Measurements from ENCODE around the gene RAPGEF2.
"Not testable (repeated sequence)": the region's sequence is repeated elsewhere in the genome, so short reads cannot be mapped to it uniquely, and the experiment has no call there.

RAPGEF2 gene

DNA sequence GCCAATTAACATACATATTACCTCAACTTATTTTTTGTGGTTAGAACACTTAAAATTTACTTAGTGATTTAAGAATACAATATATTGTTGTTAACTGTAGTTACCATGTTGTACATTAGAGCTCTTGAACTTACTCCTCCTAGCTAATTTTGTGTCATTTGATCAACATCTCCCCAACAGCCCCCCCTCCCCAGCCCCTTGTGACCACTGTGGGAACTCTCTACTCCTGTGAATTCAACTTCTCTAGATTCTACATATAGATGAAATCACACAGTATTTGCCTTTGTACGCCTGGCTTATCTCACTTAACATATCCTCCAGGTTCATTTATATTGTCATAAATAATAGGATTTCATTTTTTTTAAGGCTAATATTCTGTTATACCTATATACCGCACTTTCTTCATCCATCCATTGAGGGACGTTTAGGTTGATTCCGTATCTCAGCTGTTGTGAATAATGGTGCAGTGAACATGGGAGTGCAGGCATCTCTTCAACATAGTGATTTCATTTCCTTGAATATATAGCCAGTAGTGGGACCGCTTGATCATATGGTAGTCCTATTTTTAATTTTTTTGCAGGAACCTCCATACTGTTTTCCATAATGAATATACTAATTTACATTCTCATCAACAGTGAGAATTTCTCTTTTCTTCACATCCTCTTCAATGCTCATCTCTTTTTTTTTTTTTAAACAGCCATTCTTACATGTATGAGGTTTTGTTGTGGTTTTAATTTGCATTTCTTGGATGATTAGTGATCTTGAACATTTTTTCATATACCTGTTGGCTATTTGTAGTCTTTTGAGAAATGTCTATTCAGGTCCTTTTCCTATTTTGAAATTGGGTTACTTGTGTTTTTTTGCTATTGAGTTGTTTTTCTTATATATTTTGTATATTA is 66.8 kb downstream of the RAPGEF2 start:
- DNase-seq, result no peak

DNA sequence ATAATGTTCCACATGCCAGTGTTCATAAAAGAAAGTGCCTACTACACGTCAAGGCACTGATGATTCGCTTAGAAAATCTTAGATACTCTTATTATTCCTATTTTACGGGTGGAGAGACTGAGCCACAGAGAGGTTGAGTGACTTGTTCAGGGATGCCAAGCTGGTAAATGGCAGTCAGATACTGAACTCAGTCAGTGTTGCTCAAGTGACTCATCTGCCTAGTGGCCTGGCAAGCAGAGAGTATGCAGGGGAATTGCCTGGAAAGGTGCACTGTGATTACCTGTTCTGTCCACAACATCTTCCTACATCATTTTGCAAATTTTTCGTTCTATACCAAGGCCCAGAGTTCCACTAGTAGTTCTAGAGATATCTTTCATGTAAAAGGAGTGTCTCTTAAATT is 68.4 kb downstream of the RAPGEF2 start:
- no peak for DNase-seq

DNA sequence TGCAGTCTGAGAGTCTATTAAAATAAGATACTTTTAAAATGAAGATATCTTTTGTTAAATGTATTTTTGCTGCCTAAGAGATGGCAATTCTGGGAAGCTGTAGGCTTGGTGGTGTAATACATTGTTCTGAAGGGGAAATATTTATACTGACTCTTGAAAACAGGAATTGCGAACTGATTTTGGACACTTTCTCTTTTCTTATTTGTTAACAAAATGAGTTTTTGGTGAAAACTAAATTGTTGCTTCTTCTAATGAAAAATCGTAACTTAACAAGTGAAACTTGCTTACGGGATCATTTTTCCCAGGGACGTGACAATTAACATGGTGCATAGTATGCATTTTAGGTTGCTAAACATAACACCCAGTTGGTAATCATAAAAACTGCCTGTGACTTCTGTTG is 71.0 kb downstream of the RAPGEF2 start:
- no peak for DNase-seq

DNA sequence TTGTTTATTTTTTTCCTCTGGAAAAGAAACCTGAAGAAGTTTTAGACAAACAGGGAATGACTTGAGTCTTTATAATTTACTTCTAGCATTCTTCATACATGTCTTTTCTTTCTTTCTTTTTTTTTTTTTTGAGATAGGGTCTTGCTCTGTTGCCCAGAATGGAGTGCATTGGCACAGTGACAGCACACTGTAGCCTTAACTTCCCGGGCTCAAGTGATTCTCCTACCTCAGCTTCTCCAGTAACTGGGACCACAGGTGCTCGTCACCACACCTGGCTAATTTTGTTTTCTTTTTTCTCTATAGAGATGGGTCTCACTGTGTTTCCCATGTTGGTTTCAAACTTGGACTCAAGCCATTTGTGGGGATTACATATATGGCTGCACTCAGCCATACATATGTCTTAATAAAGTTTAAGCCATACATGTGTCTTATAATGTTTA is 71.8 kb downstream of the RAPGEF2 start:
- DNase-seq, result no peak

DNA sequence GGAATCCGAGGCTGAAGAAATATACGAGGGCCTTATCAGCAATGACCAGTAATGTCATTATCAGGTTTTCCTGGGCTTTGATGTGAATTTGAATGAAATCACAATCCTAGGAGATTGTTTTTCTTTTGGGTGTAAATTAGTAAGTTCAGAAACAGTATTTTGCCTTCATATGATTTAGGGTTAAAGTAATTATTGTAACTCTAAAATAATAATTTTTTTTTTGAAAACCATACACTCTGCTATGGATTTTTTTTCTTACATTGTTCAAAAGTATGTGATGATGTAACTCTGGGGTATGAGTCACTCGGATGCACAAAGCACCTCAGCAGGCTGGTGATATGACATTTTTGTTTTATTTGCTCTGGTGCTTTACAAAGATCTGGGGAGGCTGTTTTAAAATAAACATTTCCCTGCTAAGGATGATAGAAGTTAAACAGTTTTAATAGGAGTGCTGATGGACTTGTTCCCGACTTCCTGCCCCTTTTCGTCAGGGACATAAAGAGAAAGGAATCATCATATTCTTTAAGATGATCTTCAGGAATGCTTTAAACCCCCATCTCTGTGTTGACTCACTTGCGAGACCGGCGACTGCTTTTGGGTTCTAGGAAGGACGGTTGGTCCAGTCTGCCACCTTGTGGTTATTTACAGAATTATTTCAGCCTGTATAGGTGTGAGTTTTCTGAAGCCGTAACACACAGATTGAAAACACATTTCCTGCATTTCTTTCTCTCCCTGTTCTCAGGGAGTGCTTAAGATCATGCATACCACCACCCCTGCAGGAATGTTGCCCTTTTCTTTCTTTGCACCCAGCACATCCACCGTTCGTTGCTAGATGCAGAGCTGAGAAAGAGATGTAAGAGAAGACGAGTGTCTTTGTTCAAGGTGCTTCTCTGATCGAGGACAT is 72.5 kb downstream of the RAPGEF2 start:
- no peak for DNase-seq

DNA sequence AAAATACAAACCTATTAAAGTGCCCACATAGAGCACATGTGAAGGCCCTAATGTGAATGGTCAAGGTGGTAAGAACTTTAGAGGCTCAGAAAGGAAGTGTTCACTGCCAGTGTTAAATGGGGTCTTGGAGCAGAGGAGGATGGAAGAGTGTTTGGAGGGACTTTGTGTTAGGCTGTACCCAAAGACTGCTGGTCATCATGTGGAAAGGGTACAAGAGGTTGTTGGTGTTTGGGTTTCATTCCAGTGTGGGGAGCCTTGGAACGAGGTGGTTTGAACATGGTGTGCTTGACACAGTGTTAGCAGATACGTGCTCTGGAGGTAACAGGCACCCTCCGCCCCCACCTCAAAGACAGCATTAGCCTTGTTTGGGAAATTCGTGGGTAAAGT is 73.1 kb downstream of the RAPGEF2 start:
- DNase-seq, result no peak

DNA sequence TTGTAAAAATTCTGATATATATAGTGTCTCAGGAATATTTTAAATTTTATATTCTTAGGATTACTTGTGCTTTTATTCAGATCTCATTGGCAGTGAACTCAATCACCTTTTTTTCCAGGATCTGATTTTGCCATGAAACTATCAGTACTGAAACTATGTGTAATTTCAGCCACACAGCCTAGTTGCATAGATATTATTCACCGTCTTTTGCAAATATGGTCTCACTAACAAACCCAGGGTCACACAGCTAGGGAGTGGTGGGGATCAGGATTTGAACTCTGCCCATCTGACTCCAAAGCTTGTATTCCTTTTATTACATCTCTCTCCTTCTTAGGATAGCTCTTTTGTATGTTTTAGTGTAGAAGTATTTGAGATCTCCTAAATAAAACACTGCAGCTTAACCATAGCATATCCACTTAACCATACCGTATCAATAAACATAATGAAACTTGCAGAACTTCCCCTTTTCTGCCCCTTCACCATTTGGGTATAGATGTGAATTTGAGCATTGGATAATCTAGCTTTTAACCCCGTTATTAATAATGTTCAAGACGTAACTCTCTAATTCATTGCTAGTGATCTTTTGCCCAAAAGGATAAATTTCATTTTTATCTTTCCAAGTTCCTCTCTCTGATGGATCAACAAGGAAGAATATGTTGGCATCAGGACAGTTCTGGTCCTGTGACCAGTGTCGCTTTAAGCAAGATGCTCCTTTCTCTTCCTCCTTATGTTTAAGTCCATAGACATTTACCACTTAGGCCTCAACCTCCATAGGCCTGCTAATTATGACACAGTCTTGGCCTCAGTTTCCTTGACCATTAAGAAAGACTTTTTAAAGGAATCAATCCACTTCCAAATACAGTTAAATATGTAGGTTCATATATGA is 74.6 kb downstream of the RAPGEF2 start:
- DNase-seq, result no peak

DNA sequence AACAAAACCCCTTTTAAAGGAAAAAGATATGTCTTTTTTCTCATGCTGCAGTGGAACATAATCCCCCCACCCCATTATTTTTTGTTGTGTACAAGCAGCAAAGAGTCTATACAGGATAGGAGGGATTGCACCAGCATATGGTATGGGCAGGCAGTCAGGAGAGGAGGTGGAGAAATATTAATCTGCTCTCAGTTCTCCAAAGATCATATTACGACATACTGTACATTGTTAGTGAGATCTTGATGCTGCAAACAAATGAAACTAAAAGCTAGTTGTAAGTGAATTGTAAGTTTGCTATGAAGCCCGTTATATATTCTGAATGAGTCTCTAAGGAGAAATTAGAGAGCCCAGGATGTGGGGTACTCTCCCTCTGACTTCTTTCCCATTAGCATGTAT is 75.3 kb downstream of the RAPGEF2 start:
- no peak for DNase-seq

DNA sequence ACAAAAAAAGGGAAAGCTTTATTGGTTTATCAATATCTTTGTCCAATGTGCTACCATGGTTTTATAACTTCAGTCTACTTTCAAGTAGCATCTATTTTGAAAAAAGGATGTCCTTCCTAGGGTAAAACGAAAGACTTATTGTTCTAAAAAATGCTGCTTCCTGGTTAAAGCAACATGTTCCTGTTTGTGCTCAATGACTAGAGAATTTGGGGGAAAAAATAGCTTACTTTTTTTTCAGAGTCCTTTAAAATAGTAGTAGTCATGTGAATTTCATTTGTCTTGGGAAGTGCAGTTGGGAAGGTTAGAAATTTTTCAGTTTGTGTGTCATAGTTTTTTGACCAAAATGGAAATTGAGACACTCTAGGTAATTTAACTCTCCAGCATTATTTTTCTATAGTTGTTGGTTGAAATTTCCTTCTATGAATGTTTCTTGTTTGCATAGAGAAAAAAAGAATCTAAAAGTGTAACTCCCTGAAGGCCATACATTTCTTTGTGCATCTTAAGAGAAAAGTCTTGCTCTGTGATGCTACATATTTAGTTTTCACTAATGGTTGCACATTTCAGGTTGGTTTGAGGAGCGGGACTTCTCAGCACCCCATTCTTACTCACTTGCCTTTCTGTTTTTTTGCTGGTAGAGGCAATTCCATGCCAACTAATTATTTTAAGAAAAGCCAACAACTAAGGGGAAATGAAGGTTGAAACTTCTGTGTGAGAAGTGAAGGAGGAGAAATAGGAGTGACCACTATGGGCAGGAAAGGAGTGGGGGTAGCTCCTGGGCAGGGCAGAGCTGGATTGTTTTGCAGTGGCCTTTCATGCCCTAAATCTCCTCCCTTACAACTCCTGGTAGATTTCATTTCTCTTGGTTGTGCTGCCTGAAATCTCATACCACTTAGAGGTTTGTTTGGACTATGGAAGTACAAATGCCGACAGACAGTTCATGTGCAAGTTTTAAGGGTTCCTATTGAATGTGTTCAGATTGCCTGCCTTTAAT is 76.4 kb downstream of the RAPGEF2 start:
- DNase-seq, result no peak

DNA sequence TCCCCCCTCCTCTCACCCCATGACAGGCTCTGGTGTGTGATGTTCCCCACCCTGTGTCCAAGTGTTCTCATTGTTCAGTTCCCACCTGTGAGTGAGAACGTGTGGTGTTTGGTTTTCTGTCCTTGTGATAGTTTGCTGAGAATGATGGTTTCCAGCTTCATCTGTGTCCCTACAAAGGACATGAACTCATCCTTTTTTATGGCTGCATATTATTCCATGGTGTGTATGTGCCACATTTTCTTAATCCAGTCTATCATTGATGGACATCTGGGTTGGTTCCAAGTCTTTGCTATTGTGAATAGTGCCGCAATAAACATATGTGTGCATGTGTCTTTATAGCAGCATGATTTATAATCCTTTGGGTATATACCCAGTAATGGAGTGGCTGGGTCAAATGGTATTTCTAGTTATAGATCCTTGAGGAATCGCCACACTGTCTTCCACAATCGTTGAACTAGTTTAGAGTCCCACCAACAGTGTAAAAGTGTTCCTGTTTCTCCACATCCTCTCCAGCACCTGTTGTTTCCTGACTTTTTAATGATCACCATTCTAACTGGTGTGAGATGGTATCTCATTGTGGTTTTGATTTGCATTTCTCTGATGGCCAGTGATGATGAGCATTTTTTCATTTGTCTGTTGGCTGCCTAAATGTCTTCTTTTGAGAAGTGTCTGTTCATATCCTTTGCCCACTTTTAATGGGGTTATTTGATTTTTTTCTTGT is 81.2 kb downstream of the RAPGEF2 start:
- not testable (repeated sequence) for DNase-seq

DNA sequence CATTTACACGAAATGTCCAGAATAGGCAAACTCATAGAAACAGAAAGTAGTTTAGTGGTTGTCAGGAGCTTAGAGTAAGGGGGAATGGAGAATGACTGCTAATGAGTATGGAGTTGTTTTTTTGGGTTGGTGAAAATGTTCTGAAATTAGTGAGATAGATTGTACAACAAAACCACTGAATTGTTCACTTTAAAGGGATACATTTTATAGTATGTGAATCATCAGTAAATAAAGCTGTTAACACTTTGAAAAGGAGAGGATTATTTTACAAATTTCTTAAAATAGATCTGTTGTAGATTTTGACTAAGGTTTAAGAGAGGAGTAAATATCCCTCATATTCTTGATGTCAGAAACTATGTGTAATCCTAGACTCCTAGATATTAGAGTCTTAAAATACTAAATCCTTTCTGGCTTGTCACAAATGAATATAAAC is 82.7 kb downstream of the RAPGEF2 start:
- no peak for DNase-seq

DNA sequence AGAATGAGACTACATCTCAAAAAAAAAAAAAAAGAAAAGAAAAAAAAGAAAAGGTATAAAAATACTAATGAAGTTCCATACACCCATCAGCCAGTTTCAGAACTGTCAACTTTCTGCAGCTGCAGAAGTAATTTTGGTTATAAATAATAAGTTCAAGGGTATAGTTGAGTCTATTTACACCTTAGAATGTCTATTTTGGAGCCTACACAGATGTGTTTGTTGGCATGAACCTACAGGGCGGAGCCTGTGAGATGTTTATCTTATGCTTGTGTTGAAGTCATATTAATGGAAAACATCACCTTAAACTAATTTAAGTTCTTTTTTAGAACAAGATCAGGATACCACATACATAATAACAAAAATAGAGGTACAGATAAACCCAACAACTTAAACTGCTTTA is 85.8 kb downstream of the RAPGEF2 start:
- no peak for DNase-seq

DNA sequence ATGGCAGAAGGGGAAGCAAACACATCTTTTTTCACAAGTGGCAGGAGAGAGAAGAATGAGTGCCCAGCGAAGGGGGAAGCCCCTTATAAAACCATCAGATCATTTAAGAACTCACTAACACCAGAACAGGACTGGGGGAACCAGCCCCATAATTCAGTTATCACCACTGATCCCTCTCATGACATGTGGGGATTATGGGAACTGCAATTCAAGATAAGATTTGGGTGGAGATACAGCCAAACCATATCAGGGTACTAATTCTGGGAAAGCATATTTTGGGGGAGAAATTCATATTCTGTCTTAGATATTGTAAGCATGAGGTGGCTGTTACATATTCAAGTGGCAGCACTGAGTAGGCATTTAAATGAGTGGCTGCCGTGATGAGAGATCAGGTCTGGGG is 87.8 kb downstream of the RAPGEF2 start:
- DNase-seq, result no peak

DNA sequence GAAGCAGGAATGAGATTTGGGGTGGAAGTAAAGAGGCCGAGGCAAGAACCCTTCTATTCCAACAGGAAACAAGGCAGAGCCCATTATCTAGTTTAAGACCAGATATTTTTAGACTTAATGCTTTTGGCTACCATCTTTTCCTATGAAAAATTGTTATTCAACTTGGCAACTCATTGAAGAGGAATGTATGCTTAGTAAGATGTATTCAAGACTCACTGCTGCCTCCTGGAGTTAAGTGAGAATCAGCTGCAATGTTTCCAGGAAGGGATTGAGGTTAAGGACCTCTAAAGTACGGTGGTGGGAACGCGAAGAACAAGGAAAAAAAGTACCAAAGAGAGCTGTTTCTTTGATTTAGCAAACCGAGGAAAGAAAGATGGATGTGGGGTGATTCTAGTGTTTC is 89.1 kb downstream of the RAPGEF2 start:
- no peak for DNase-seq

DNA sequence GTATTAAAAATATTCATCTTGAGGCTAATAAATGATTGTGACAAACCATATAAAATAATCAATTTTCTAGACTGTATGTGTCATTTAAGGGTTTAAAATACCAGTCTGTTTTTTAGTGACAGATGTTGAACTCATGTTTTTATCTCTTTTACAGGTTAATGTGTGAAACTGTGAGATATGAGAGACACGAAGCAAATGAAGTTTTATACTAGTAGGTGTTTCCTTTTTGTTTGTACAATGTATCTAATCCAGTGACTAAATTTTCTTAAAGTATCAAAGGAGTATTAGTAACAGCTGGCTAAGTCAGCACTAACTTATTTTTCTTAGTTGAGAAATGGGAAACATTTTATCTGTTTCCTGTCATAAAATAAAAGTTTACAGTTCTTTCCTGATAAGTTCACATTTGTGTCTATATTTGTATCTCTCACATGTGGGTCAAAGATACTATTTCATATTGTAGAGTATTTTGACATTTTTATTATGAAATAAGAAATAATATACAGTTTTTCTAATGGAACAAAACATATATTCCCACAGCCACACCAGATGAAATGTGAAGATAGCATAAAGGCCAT is 90.3 kb downstream of the RAPGEF2 start:
- DNase-seq, result no peak

DNA sequence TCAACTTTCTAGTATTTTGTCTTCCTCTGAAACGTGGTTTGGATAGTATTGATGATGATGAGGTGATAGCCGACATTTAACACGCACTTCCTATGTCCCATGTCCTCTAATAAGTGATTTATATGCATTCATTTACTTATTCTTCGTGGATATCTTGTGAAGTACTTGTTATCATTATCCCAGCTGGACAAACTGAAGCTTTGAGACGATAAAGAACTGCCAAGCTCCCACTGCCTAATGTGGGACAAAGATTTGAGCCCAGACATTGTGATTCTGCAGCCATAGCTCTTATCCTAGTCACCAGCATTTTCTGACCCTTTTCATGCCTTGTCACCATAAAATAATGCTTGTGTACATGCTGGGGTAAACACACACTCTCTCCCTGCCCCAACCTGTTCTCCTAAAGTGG is 92.5 kb downstream of the RAPGEF2 start:
- no peak for DNase-seq

DNA sequence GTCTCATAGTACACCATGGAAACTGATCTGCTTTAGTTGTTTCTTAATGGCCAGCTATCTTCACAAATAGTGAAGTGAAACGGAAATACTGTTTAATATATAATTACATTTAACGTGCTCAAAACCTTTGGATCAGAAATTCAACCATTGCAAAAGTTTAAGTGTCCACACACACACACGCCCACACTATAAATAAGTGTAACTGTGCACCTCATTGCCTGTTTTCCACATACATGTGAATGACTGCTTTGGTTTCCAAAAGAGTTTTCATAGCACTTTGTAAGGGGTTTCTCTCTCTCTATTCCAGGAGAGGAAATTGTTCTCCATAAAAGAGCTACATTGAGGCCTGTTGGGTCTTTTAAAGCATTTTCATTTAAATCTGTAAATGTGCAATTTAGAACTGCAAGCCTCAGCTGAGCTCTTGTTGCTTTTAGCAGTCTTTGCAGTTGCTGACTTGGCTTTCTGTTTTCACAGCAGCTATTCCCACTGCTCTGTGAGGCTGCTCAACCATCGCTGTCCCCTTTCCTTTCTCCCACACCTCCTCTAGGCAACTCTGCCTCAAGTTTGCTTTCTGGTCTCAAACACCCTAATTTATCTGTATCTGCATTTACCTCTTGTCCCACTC is 94.5 kb downstream of the RAPGEF2 start:
- no peak for DNase-seq

DNA sequence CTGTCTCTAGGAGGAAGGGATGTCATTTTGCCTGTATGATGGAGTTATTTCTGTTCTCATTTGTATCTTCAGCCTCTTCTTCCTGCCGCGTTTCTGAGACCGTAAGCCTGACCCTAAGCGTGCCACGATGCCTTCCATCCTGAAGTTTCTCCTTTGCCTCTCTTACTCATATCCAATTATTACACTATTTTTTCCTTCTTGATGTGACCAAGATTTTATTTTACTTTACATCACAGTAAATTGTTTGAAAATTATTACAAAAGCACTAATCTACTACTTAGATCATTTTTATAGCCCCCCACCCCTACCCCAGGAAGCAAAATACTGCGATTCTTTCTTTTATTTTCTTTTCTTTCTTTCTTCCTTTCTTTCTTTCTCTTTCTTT is 95.0 kb downstream of the RAPGEF2 start:
- DNase-seq, result no peak

DNA sequence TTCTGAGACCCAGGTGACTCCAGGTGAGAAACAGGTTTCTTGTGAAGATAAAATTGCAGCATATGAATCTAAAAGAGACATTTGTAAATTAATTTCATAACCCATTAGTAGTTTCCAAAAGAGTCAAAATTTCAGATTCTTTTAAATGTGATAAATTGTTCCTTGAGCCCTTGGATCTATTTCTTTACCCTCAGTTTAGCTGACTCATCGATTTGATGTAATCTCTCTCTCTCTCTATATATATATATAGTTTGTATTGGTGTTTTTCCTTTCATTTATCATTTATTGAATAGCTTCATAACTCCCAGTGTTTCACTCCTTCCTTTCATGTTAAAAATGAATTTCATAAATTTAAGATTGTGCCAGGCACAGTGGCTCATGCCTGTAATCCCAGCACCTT is 96.9 kb downstream of the RAPGEF2 start:
- no peak for DNase-seq

DNA sequence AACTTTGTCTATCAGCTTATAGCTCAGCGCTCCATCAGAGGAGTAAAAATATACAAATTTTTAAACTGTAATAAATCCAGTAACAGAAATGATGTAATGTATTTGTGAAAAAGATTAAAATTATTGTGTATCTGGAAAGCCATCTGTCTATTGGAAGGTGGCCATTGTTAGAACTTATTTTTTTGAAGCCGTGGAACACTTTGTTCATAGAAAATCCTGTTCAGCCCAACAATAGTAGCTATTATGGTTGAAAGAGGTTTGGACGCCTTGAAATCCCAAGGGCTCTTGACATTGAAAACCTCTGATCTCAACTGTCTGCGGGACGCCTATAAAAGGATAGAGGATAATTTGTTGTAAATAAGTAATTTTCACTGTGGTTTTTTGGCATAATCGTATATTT is 98.3 kb downstream of the RAPGEF2 start:
- DNase-seq, result no peak
